Measurements from ENCODE around the gene HYLS1.
"Not testable (repeated sequence)": the region's sequence is repeated elsewhere in the genome, so short reads cannot be mapped to it uniquely, and the experiment has no call there.

HYLS1 gene

GRCh38 chr11:125887373-125888324 is at the start of gene HYLS1:
Gene HYLS1, plus strand, starts transcription at chr11:125887668. Its CDS starts 11,701 bp downstream, at chr11:125899369.
- peak; percentile 94 to 95 (median 95) for DNase-seq (ENCODE audit: low read depth in 2 of 3, low spot score in 1 of 3)

- DNase-seq (ENCODE audit: low read depth in 2 of 3, low spot score in 1 of 3): no peak
Observed at GRCh38 chr11:125842321-125842948, 45.0 kb upstream of the HYLS1 start.

GRCh38 chr11:125846188-125846587 is 41.3 kb upstream of the HYLS1 start:
- DNase-seq (ENCODE audit: low read depth in 2 of 3, low spot score in 1 of 3): no peak

- DNase-seq (ENCODE audit: low read depth in 2 of 3, low spot score in 1 of 3): not testable (repeated sequence)
Observed at GRCh38 chr11:125857670-125858069, 29.8 kb upstream of the HYLS1 start.

- DNase-seq (ENCODE audit: low read depth in 2 of 3, low spot score in 1 of 3): not testable (repeated sequence)
Observed at GRCh38 chr11:125862786-125863185, 24.7 kb upstream of the HYLS1 start.

- DNase-seq (ENCODE audit: low read depth in 2 of 3, low spot score in 1 of 3): not testable (repeated sequence)
Observed at GRCh38 chr11:125865354-125865753, 22.1 kb upstream of the HYLS1 start.

- DNase-seq (ENCODE audit: low read depth in 2 of 3, low spot score in 1 of 3): no peak
Observed at GRCh38 chr11:125869521-125869920, 17.9 kb upstream of the HYLS1 start.

GRCh38 chr11:125871391-125872137 is 15.9 kb upstream of the HYLS1 start:
- peak in 2 of 3 donors; percentile 15 to 32 for DNase-seq (ENCODE audit: low read depth in 2 of 3, low spot score in 1 of 3)

GRCh38 chr11:125872138-125872491 is 15.4 kb upstream of the HYLS1 start:
- DNase-seq (ENCODE audit: low read depth in 2 of 3, low spot score in 1 of 3): no peak

GRCh38 chr11:125873881-125874555 is 13.4 kb upstream of the HYLS1 start:
- no peak for DNase-seq (ENCODE audit: low read depth in 2 of 3, low spot score in 1 of 3)

GRCh38 chr11:125874556-125875124 is 12.8 kb upstream of the HYLS1 start:
- DNase-seq (ENCODE audit: low read depth in 2 of 3, low spot score in 1 of 3): peak in 2 of 3 donors; percentile 40 to 60

- no peak for DNase-seq (ENCODE audit: low read depth in 2 of 3, low spot score in 1 of 3)
Observed at GRCh38 chr11:125881291-125881690, 6.2 kb upstream of the HYLS1 start.

- no peak for DNase-seq (ENCODE audit: low read depth in 2 of 3, low spot score in 1 of 3)
Observed at GRCh38 chr11:125883375-125883774, 4.1 kb upstream of the HYLS1 start.

- DNase-seq (ENCODE audit: low read depth in 2 of 3, low spot score in 1 of 3): peak in 2 of 3 donors; percentile 27 to 28
Observed at GRCh38 chr11:125886997-125887372, 483 bp upstream of the HYLS1 start.

GRCh38 chr11:125890447-125891100 is 3.1 kb downstream of the HYLS1 start:
- no peak for DNase-seq (ENCODE audit: low read depth in 2 of 3, low spot score in 1 of 3)

GRCh38 chr11:125892071-125892470 is 4.6 kb downstream of the HYLS1 start:
- DNase-seq (ENCODE audit: low read depth in 2 of 3, low spot score in 1 of 3): no peak

- no peak for DNase-seq (ENCODE audit: low read depth in 2 of 3, low spot score in 1 of 3)
Observed at GRCh38 chr11:125892994-125893393, 5.5 kb downstream of the HYLS1 start.

- DNase-seq (ENCODE audit: low read depth in 2 of 3, low spot score in 1 of 3): no peak
Observed at GRCh38 chr11:125901872-125902271, 14.4 kb downstream of the HYLS1 start.

- DNase-seq (ENCODE audit: low read depth in 2 of 3, low spot score in 1 of 3): no peak
Observed at GRCh38 chr11:125902277-125902926, 14.9 kb downstream of the HYLS1 start.

Measured in stimulated activated CD4-positive, alpha-beta T cell treated with anti-CD3 and anti-CD28 coated beads, Interleukin-12 subunit alpha, Interleukin-12 subunit beta, amount 100 ng/mL, for 48 hours (primary cell).